ENCODE data around the gene BCCIP.

BCCIP gene

DNA sequence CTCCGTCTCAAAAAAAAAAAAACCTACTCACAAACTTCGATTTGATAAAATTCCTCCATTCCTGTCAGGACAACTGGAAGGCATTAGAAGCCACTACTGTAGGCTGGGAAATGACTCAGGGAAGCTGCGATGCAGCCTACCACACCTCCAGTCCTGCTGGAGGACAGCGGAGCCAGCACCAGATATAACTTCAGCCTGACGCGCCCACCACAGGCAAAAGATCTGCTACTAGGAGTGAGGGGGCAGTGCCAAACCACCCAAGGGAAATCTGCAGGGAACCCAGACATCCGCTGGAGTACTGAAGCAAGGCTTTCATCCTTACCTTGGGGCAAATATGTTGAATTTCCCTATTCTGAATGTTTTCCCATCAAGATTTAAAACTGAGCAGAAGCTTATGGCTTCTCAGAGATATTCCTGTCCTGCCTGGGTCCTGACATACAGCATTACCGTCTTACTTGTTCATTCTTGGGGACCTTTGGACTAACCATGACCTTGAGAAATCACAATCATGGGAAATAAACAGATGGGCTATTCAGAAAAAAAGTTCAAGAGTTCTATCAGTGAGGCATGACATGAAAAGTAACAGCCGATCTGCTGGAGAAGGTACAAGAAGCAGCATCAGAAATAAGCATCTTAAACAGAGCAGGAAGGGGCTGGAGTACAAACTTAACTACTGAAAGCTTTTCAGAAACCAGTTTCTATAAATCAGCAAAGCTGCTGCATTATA is 20.4 kb downstream of the BCCIP start:
- TF ChIP-seq CTCF (IDR thresholded peaks at IDR 0.05; ENCODE audit: poor library complexity, severe bottlenecking): no peak
- DNase-seq (ENCODE audit: low spot score): no peak
- Histone ChIP-seq H3K4me3 (ENCODE audit: severe bottlenecking) (no peak overlapping the region), H3K4me1 (ENCODE audit: insufficient read depth, poor library complexity, severe bottlenecking) (no peaks in the 10 kb centered on the region), H3K9me3 (ENCODE audit: severe bottlenecking) (no peaks in the 10 kb centered on the region), H3K36me3 (ENCODE audit: low read depth) (peaks cover 64% of the 10 kb centered on the region), H3K27ac (ENCODE audit: poor library complexity, severe bottlenecking) (no peak overlapping the region), H3K27me3 (ENCODE audit: insufficient read depth, poor library complexity, severe bottlenecking) (no peaks in the 10 kb centered on the region)
- ATAC-seq (ENCODE audit: low read depth): no peak

DNA sequence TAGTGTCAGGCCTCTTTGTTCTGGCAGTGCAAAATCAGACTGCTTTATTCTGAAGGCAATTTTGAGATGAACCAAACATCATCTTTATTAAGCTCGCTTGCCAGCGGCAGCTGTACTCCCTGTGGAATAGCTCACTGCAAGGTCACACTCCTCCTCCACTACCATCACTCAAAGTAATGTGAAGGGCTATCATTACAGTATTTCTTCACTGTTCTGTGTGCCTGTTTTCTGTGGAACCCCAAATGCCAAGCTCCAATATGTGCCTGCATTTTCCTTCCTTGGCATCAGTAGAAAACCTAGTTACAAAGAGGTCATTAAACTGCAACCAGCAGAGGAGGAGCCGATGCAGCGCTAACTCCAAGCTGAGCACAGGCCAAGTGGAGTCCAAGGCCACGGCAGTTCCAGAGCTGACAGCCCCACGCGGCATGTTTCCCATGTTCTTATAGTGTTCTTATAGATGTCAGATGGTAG is 21.4 kb downstream of the BCCIP start:
- Histone ChIP-seq H3K4me3 (ENCODE audit: severe bottlenecking) (no peak overlapping the region), H3K36me3 (ENCODE audit: low read depth) (peaks cover 64% of the 10 kb centered on the region), H3K27me3 (ENCODE audit: insufficient read depth, poor library complexity, severe bottlenecking) (no peaks in the 10 kb centered on the region), H3K4me1 (ENCODE audit: insufficient read depth, poor library complexity, severe bottlenecking) (no peaks in the 10 kb centered on the region), H3K9me3 (ENCODE audit: severe bottlenecking) (no peaks in the 10 kb centered on the region), H3K27ac (ENCODE audit: poor library complexity, severe bottlenecking) (no peak overlapping the region)
- ATAC-seq (ENCODE audit: low read depth) (no peak), DNase-seq (ENCODE audit: low spot score) (no peak)
- TF ChIP-seq CTCF (IDR thresholded peaks at IDR 0.05; ENCODE audit: poor library complexity, severe bottlenecking): no peak

DNA sequence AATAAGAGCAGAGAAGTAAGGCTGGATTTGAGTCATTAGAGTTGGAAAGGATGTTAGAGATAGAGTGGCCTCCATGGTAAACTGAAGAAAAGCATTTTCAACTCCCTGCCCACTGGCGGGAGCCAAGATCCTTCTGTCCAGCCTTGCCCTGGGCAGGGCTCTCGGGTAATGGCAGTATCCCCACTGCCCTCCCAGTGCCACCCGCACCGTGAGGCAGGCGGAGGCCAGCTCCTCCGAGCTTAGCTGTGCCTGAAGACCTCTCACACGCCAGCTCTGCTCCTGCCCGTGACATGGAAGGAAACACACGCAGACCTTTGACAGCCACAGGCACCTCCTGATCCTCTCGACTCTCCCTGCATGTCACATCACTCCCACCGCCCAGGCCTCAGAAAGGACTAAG is 22.3 kb downstream of the BCCIP start:
- Histone ChIP-seq H3K4me1 (ENCODE audit: insufficient read depth, poor library complexity, severe bottlenecking) (no peaks in the 10 kb centered on the region), H3K9me3 (ENCODE audit: severe bottlenecking) (no peaks in the 10 kb centered on the region), H3K36me3 (ENCODE audit: low read depth) (peaks cover 61% of the 10 kb centered on the region), H3K27me3 (ENCODE audit: insufficient read depth, poor library complexity, severe bottlenecking) (no peaks in the 10 kb centered on the region), H3K4me3 (ENCODE audit: severe bottlenecking) (no peak overlapping the region), H3K27ac (ENCODE audit: poor library complexity, severe bottlenecking) (no peak overlapping the region)
- ATAC-seq (ENCODE audit: low read depth) (no peak), DNase-seq (ENCODE audit: low spot score) (no peak)
- TF ChIP-seq CTCF (IDR thresholded peaks at IDR 0.05; ENCODE audit: poor library complexity, severe bottlenecking): no peak

- Histone ChIP-seq H3K36me3 (ENCODE audit: low read depth) (peaks cover 57% of the 10 kb centered on the region), H3K4me1 (ENCODE audit: insufficient read depth, poor library complexity, severe bottlenecking) (no peaks in the 10 kb centered on the region), H3K27ac (ENCODE audit: poor library complexity, severe bottlenecking) (no peak overlapping the region), H3K27me3 (ENCODE audit: insufficient read depth, poor library complexity, severe bottlenecking) (no peaks in the 10 kb centered on the region), H3K4me3 (ENCODE audit: severe bottlenecking) (no peak overlapping the region), H3K9me3 (ENCODE audit: severe bottlenecking) (no peaks in the 10 kb centered on the region)
- no peak for TF ChIP-seq CTCF (IDR thresholded peaks at IDR 0.05; ENCODE audit: poor library complexity, severe bottlenecking)
- no peak for ATAC-seq (ENCODE audit: low read depth)
- no peak for DNase-seq (ENCODE audit: low spot score)
These were observed 23.5 kb downstream of the BCCIP start for GRCh38 chr10:125846894-125847293.

DNA sequence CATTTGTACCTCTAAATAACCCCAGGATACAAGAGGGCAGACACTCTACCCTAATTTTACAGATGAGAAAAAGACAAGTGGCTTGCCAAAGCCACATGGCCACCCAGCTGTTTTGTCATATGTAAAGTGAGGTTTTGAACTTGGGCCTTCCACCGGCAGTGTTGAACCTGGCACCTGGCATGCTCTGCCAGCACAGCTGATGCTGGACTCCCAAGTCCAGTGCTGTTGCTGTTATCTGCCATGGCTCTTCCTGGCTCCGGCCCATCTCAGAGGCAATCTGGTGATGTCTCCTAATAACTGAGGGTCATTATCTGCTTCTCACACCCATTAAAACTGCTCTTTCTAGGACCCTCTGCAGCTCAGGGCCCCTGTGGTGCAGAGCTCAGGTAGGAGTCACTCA is 25.0 kb downstream of the BCCIP start:
- no peaks in the 10 kb centered on the region for H3K9me3 ChIP-seq (ENCODE audit: severe bottlenecking)
- TF ChIP-seq CTCF (IDR thresholded peaks at IDR 0.05; ENCODE audit: poor library complexity, severe bottlenecking): no peak
- H3K4me3 ChIP-seq (ENCODE audit: severe bottlenecking): no peak overlapping the region
- DNase-seq (ENCODE audit: low spot score) (no peak), ATAC-seq (ENCODE audit: low read depth) (no peak)
- H3K27ac ChIP-seq (ENCODE audit: poor library complexity, severe bottlenecking): no peak overlapping the region
- no peaks in the 10 kb centered on the region for H3K4me1 ChIP-seq (ENCODE audit: insufficient read depth, poor library complexity, severe bottlenecking)
- H3K36me3 ChIP-seq (ENCODE audit: low read depth): peaks cover 54% of the 10 kb centered on the region
- no peaks in the 10 kb centered on the region for H3K27me3 ChIP-seq (ENCODE audit: insufficient read depth, poor library complexity, severe bottlenecking)
